Mucosa of descending colon (tissue), 3 donors: ENCODE data around the gene SNAPC2. TPM values are rescaled to one million over a fixed set of nuclear protein-coding genes. Genes with fewer than 3 reads are reported as not detected.

Experiments
- ATAC-seq: fragments of 200-7000 bp; cut with Tn5 transposase; one replicate; pipeline ENCODE4 v1.9.1; 2020; ENCODE audit warnings: mild to moderate bottlenecking, moderate library complexity
- DNase-seq, 3 donors: peaks; one replicate each; pipeline ENCODE4 v3.0.0-alpha.2; 2020
- H3K36me3 ChIP-seq: fragments of 200-600 bp; one replicate; pipeline ENCODE4 v1.8.0; 2021; ENCODE audit warnings: low read depth, mild to moderate bottlenecking
- H3K4me1 ChIP-seq: fragments of 200-600 bp; one replicate; pipeline ENCODE4 v1.8.0; 2021; ENCODE audit warnings: low read depth, mild to moderate bottlenecking
- H3K4me3 ChIP-seq: fragments of 200-600 bp; one replicate; pipeline ENCODE4 v1.8.0; 2021; ENCODE audit warnings: mild to moderate bottlenecking
- H3K9me3 ChIP-seq: fragments of 200-600 bp; one replicate; pipeline ENCODE4 v1.8.0; 2021; ENCODE audit warnings: mild to moderate bottlenecking
- CTCF ChIP-seq: fragments of 200-600 bp; IDR thresholded peaks from one replicate; pipeline ENCODE4 v1.8.0; 2022; ENCODE audit warnings: antibody characterized with exemption, mild to moderate bottlenecking
- intact Hi-C, 2 donors: fragments of 100-400 bp; cut with DNase I in 1 of 2; cut with micrococcal nuclease in 1 of 2; formaldehyde crosslinking; loops; one replicate each; pipeline versions ENCODE4 v1.11.0 to v1.11.1; 2022; cut with DNase I, micrococcal nuclease
- total RNA-seq, 3 donors: library from RNA; stranded (reverse); fragmentation: NEBNext Ultra II Directional in 2 of 3; extraction: Animal tissue kit (Norgen Biotek cat#: 25700) in 2 of 3; gene quantifications; one replicate each; pipeline versions ENCODE4 v1.2.1 to v1.2.4, GENCODE V29; 2021 to 2023
- donor health status: DM: no; HTN: no; CAD: no; lungs with moderate emphysema.
- donor health status: DM: no; HTN: no; CAD: no.
- donor health status: DM: no; HTN: yes; CAD: no.

Gene SNAPC2
- total RNA-seq, 3 donors from 2014 or later: 10.7 to 22.1 (median 14.7) TPM

GRCh38 chr19:7908742-7909461 is 11.2 kb upstream of the SNAPC2 start:
- ATAC-seq: no peak
- no peak for DNase-seq
- Histone ChIP-seq H3K4me3 (no peak overlapping the region), H3K4me1 (peaks cover 8% of the 10 kb centered on the region), H3K36me3 (peaks cover 20% of the 10 kb centered on the region), H3K9me3 (no peaks in the 10 kb centered on the region)
- intact Hi-C loops: loop anchor here in 1 of 2 donors (10.0 kb wide), 1 partner anchor 54 kb away; no protein-coding TSS in a partner anchor
- TF ChIP-seq CTCF: no peak

- Histone ChIP-seq H3K4me1 (peaks cover 6% of the 10 kb centered on the region), H3K36me3 (peaks cover 20% of the 10 kb centered on the region), H3K4me3 (no peak overlapping the region), H3K9me3 (no peaks in the 10 kb centered on the region)
- DNase-seq (no peak), ATAC-seq (no peak)
- intact Hi-C loops: loop anchor here in 1 of 2 donors (10.0 kb wide), 1 partner anchor 55 kb away; no protein-coding TSS in a partner anchor
- no peak for TF ChIP-seq CTCF
Measured at GRCh38 chr19:7909471-7910067, 10.6 kb upstream of the SNAPC2 start.

- TF ChIP-seq CTCF: no peak
- no peak overlapping the region for H3K4me3 ChIP-seq
- intact Hi-C loops: no loop called here
- no peaks in the 10 kb centered on the region for H3K9me3 ChIP-seq
- ATAC-seq (no peak), DNase-seq (peak in 2 of 3 donors; percentile 26 to 51)
- peaks cover 20% of the 10 kb centered on the region for H3K36me3 ChIP-seq
- peaks cover under 1% of the 10 kb centered on the region for H3K4me1 ChIP-seq
Measured at GRCh38 chr19:7910321-7911161, 9.6 kb upstream of the SNAPC2 start.

GRCh38 chr19:7911508-7912143 is 8.5 kb upstream of the SNAPC2 start:
- Histone ChIP-seq H3K36me3 (peaks cover 20% of the 10 kb centered on the region), H3K9me3 (no peaks in the 10 kb centered on the region)
- DNase-seq: peak in 1 of 3 donors; percentile 25

More at GRCh38 chr19:7911508-7912143, 8.5 kb upstream of the SNAPC2 start:
- Histone ChIP-seq H3K4me3 (no peak overlapping the region), H3K4me1 (peaks cover 10% of the 10 kb centered on the region)
- no peak for TF ChIP-seq CTCF
- ATAC-seq: no peak
- intact Hi-C loops: no loop called here
